Mesendoderm (in vitro differentiated cells): ENCODE data around the gene CDC14A.
A peak's percentile ranks its signal among the peaks of the same experiment; 100 is the strongest.

Experiments used
- DNase-seq: peaks from one replicate; pipeline ENCODE4 v3.0.0; 2013
- H2AK5ac ChIP-seq: 2 replicates; pipeline ENCODE4 v1.6.1; 2013; ENCODE audit warnings: low read length, inconsistent platforms
- H2BK120ac ChIP-seq: 2 replicates; pipeline ENCODE4 v1.6.1; 2013; ENCODE audit warnings: low read depth, mild to moderate bottlenecking, low read length, moderate library complexity, mixed read lengths
- H2BK15ac ChIP-seq: replicated peaks from 2 replicates; pipeline ENCODE4 v1.6.1; 2013; ENCODE audit warnings: low read depth, mild to moderate bottlenecking, moderate library complexity
- H2BK5ac ChIP-seq: 2 replicates; pipeline ENCODE4 v1.6.1; 2013; ENCODE audit warnings: low read length, inconsistent platforms
- H3K18ac ChIP-seq: 2 replicates; pipeline ENCODE4 v1.6.1; 2013; ENCODE audit warnings: mild to moderate bottlenecking, low read length, mixed read lengths
- H3K23ac ChIP-seq: one replicate; pipeline ENCODE4 v1.6.1; 2013; ENCODE audit warnings: low read length
- H3K27ac ChIP-seq: 2 replicates; pipeline ENCODE4 v1.5.1; 2013; ENCODE audit warnings: low read depth, mild to moderate bottlenecking, inconsistent platforms, low read length, moderate library complexity
- H3K27me3 ChIP-seq: 2 replicates; pipeline ENCODE4 v1.6.1; 2013; ENCODE audit warnings: low read length, control low read depth, mild to moderate bottlenecking, inconsistent platforms; ENCODE audit not compliant: insufficient read depth, poor library complexity
- H3K36me3 ChIP-seq: 2 replicates; pipeline ENCODE4 v1.6.1; 2013; ENCODE audit warnings: low read length, inconsistent platforms; ENCODE audit not compliant: control insufficient read depth, insufficient read depth
- H3K4ac ChIP-seq: one replicate; pipeline ENCODE4 v1.6.1; 2013; ENCODE audit warnings: low read depth, mild to moderate bottlenecking, low read length, moderate library complexity
- H3K4me1 ChIP-seq: 2 replicates; pipeline ENCODE4 v1.6.1; 2013; ENCODE audit warnings: low read depth, low read length, inconsistent platforms; ENCODE audit not compliant: control insufficient read depth
- H3K4me2 ChIP-seq: 2 replicates; pipeline ENCODE4 v1.6.1; 2013; ENCODE audit warnings: low read length
- H3K4me3 ChIP-seq: 2 replicates; pipeline ENCODE4 v1.5.1; 2013; ENCODE audit warnings: mild to moderate bottlenecking, low read length
- H3K56ac ChIP-seq: one replicate; pipeline ENCODE4 v1.6.1; 2013; ENCODE audit warnings: low read length
- H3K79me1 ChIP-seq: 2 replicates; pipeline ENCODE4 v1.6.1; 2013; ENCODE audit warnings: low read length, inconsistent platforms
- H3K79me2 ChIP-seq: 2 replicates; pipeline ENCODE4 v1.6.1; 2013; ENCODE audit warnings: mild to moderate bottlenecking, low read length; ENCODE audit not compliant: control insufficient read depth, insufficient read depth
- H3K9ac ChIP-seq: 2 replicates; pipeline ENCODE4 v1.6.1; 2013; ENCODE audit warnings: low read length, inconsistent platforms
- H4K5ac ChIP-seq: one replicate; pipeline ENCODE4 v1.6.1; 2013; ENCODE audit warnings: low read length
- H4K8ac ChIP-seq: one replicate; pipeline ENCODE4 v1.6.1; 2013; ENCODE audit warnings: low read depth, mild to moderate bottlenecking, control low read depth, low read length, moderate library complexity
- WGBS: extraction: QIAGEN DNeasy Blood & Tissue Kit; methylation state at CpG from one replicate; pipeline ENCODE4 v1.1.7; 2013; ENCODE audit warnings: low lambda C conversion rate, missing lambda C conversion rate; ENCODE audit not compliant: insufficient coverage; ENCODE audit errors: extremely low coverage; 5-methylcytosine and 5-hydroxymethylcytosine counted together

The CDC14A gene

DNA sequence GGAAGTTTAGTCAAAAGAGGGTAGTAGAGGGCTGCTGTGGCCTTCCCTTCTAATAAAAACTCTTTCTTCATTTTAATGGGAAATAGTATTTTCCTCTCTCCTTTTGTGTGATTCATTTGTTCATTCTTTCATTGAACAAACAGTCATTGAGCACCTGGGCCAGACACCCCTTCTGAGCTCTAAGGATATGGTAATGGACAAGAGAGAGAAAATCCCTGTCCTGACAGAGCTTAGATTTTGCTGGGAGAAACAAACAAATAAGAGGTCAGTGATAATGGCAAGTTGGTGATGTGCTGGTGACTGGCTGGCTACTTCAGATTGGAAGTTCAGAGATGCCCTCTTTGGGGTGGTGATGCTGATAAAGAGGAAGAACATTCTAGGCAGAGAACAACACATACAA, 59.3 kb downstream of the CDC14A start:
- no peak overlapping the region for H3K27ac ChIP-seq
- H2BK5ac ChIP-seq: no peak overlapping the region
- no peak overlapping the region for H3K56ac ChIP-seq
- H4K8ac ChIP-seq: no peak overlapping the region
- H4K5ac ChIP-seq: no peak overlapping the region
- no peaks in the 10 kb centered on the region for H3K27me3 ChIP-seq
- no peak overlapping the region for H2AK5ac ChIP-seq
- H3K4me2 ChIP-seq: no peak overlapping the region
- no peaks in the 10 kb centered on the region for H3K4me1 ChIP-seq
- no peaks in the 10 kb centered on the region for H3K36me3 ChIP-seq
- no peak overlapping the region for H3K4me3 ChIP-seq
- H2BK15ac ChIP-seq: no peak overlapping the region
- no peak overlapping the region for H2BK120ac ChIP-seq
- no peak overlapping the region for H3K23ac ChIP-seq
- H3K79me1 ChIP-seq: peaks cover 2% of the 10 kb centered on the region
- H3K9ac ChIP-seq: no peak overlapping the region
- H3K18ac ChIP-seq: no peak overlapping the region
- H3K79me2 ChIP-seq: peaks cover 2% of the 10 kb centered on the region
- no peak overlapping the region for H3K4ac ChIP-seq
- DNase-seq: no peak

GRCh38 chr1:100413035-100413434, 60.7 kb downstream of the CDC14A start:
- no peak overlapping the region for H2BK120ac ChIP-seq
- H3K79me1 ChIP-seq: peaks cover 2% of the 10 kb centered on the region
- no peak overlapping the region for H3K18ac ChIP-seq
- H4K8ac ChIP-seq: no peak overlapping the region
- no peak for DNase-seq
- H3K79me2 ChIP-seq: peaks cover under 1% of the 10 kb centered on the region
- H2BK5ac ChIP-seq: no peak overlapping the region
- no peak overlapping the region for H2BK15ac ChIP-seq
- WGBS: no CpG with 5 or more reads among the region's 2 CpGs
- no peaks in the 10 kb centered on the region for H3K4me1 ChIP-seq
- no peak overlapping the region for H3K4ac ChIP-seq
- no peak overlapping the region for H2AK5ac ChIP-seq
- no peak overlapping the region for H3K4me2 ChIP-seq
- no peak overlapping the region for H3K23ac ChIP-seq
- H3K27me3 ChIP-seq: no peaks in the 10 kb centered on the region
- no peaks in the 10 kb centered on the region for H3K36me3 ChIP-seq
- H4K5ac ChIP-seq: no peak overlapping the region
- no peak overlapping the region for H3K56ac ChIP-seq
- H3K27ac ChIP-seq: no peak overlapping the region
- no peak overlapping the region for H3K9ac ChIP-seq
- H3K4me3 ChIP-seq: no peak overlapping the region

- no peaks in the 10 kb centered on the region for H3K36me3 ChIP-seq
- H3K18ac ChIP-seq: no peak overlapping the region
- no peak for DNase-seq
- no peak overlapping the region for H4K5ac ChIP-seq
- H3K27me3 ChIP-seq: no peaks in the 10 kb centered on the region
- no peak overlapping the region for H3K9ac ChIP-seq
- no peak overlapping the region for H3K23ac ChIP-seq
- no peak overlapping the region for H3K4me2 ChIP-seq
- H3K4ac ChIP-seq: no peak overlapping the region
- no peak overlapping the region for H3K56ac ChIP-seq
- peaks cover 2% of the 10 kb centered on the region for H3K79me1 ChIP-seq
- no peaks in the 10 kb centered on the region for H3K4me1 ChIP-seq
- H3K79me2 ChIP-seq: no peaks in the 10 kb centered on the region
- H2BK5ac ChIP-seq: no peak overlapping the region
- H4K8ac ChIP-seq: no peak overlapping the region
- H3K4me3 ChIP-seq: no peak overlapping the region
- WGBS: no CpG with 5 or more reads among the region's 5 CpGs
- H2AK5ac ChIP-seq: no peak overlapping the region
- H2BK15ac ChIP-seq: no peak overlapping the region
- no peak overlapping the region for H3K27ac ChIP-seq
- H2BK120ac ChIP-seq: no peak overlapping the region
These were observed 62.6 kb downstream of the CDC14A start for GRCh38 chr1:100414693-100415497.

GRCh38 chr1:100415498-100415778, 63.1 kb downstream of the CDC14A start:
- H3K4me1 ChIP-seq: no peaks in the 10 kb centered on the region
- no peaks in the 10 kb centered on the region for H3K79me2 ChIP-seq
- no peak overlapping the region for H3K23ac ChIP-seq
- no peak overlapping the region for H3K9ac ChIP-seq
- H3K4ac ChIP-seq: no peak overlapping the region
- no peak overlapping the region for H2BK120ac ChIP-seq
- DNase-seq: no peak
- no peak overlapping the region for H2BK15ac ChIP-seq
- H4K5ac ChIP-seq: no peak overlapping the region
- no peak overlapping the region for H4K8ac ChIP-seq
- no peak overlapping the region for H3K56ac ChIP-seq
- H3K4me2 ChIP-seq: no peak overlapping the region
- H3K79me1 ChIP-seq: peaks cover 2% of the 10 kb centered on the region
- no peak overlapping the region for H3K18ac ChIP-seq
- no peak overlapping the region for H3K4me3 ChIP-seq
- H3K27me3 ChIP-seq: no peaks in the 10 kb centered on the region
- no peak overlapping the region for H2AK5ac ChIP-seq
- no peaks in the 10 kb centered on the region for H3K36me3 ChIP-seq
- H2BK5ac ChIP-seq: no peak overlapping the region
- no peak overlapping the region for H3K27ac ChIP-seq

- H3K4me3 ChIP-seq: no peak overlapping the region
- no peak overlapping the region for H4K5ac ChIP-seq
- no peak overlapping the region for H3K23ac ChIP-seq
These were observed 66.8 kb downstream of the CDC14A start for GRCh38 chr1:100419072-100419471.

GRCh38 chr1:100422065-100422464, 69.8 kb downstream of the CDC14A start:
- H2BK15ac ChIP-seq: no peak overlapping the region

More at GRCh38 chr1:100419072-100419471, 66.8 kb downstream of the CDC14A start:
- Histone ChIP-seq H3K27me3 (no peaks in the 10 kb centered on the region), H3K4ac (no peak overlapping the region), H3K79me2 (no peaks in the 10 kb centered on the region), H3K56ac (no peak overlapping the region), H2BK5ac (no peak overlapping the region), H3K4me1 (peaks cover 4% of the 10 kb centered on the region), H3K79me1 (no peaks in the 10 kb centered on the region), H4K8ac (no peak overlapping the region), H3K4me2 (no peak overlapping the region), H3K9ac (no peak overlapping the region), H2BK120ac (no peak overlapping the region), H2AK5ac (no peak overlapping the region), H3K27ac (no peak overlapping the region), H2BK15ac (no peak overlapping the region), H3K18ac (no peak overlapping the region), H3K36me3 (no peaks in the 10 kb centered on the region)
- DNase-seq: no peak
- WGBS: no CpG with 5 or more reads among the region's 2 CpGs

More at GRCh38 chr1:100422065-100422464, 69.8 kb downstream of the CDC14A start:
- no peak overlapping the region for H4K5ac ChIP-seq
- H3K56ac ChIP-seq: no peak overlapping the region
- no peaks in the 10 kb centered on the region for H3K27me3 ChIP-seq
- WGBS: no CpG with 5 or more reads among the region's 2 CpGs
- H3K4me1 ChIP-seq: peaks cover 4% of the 10 kb centered on the region
- H2BK5ac ChIP-seq: no peak overlapping the region
- peak overlapping the region; percentile 28 for H2BK120ac ChIP-seq
- H3K4me2 ChIP-seq: no peak overlapping the region
- H3K79me2 ChIP-seq: no peaks in the 10 kb centered on the region
- H3K9ac ChIP-seq: no peak overlapping the region
- no peaks in the 10 kb centered on the region for H3K36me3 ChIP-seq
- peak overlapping the region; percentile 30 for H3K18ac ChIP-seq
- no peak overlapping the region for H3K4ac ChIP-seq
- no peak overlapping the region for H2AK5ac ChIP-seq
- peak; percentile 47 for DNase-seq
- H3K27ac ChIP-seq: no peak overlapping the region
- H4K8ac ChIP-seq: no peak overlapping the region
- H3K4me3 ChIP-seq: no peak overlapping the region
- H3K23ac ChIP-seq: no peak overlapping the region
- no peaks in the 10 kb centered on the region for H3K79me1 ChIP-seq
